ENCODE measurements around the gene PIK3R2. TPM values are rescaled to one million over a fixed set of nuclear protein-coding genes. Genes with fewer than 3 reads are reported as not detected.
A peak's percentile ranks its signal among the peaks of the same experiment; 100 is the strongest.

PIK3R2 gene
- total and polyA plus RNA-seq, 2 of the 13 experiments (the other 11 are each of a cell fraction or from before 2014, with no cell fraction given) = 18.6 to 25.3 TPM

- TF ChIP-seq ZBTB2 (CRISPR knock-in tag; IDR thresholded peaks at IDR 0.05; ENCODE audit: low read depth) (peak; percentile 81), ZSCAN5A (CRISPR knock-in tag; IDR thresholded peaks at IDR 0.05; ENCODE audit: borderline replicate concordance) (no peak), ARNT2 (CRISPR knock-in tag; IDR thresholded peaks at IDR 0.05; ENCODE audit: low read depth) (0 out of 2 replicates have a peak, but pooled peaks have one; percentile 14), ZNF577 (CRISPR knock-in tag; IDR thresholded peaks at IDR 0.05; ENCODE audit: borderline replicate concordance, low read depth) (no peak), GZF1 (CRISPR knock-in tag; IDR thresholded peaks at IDR 0.05) (no peak), ATF2 (CRISPR knock-in tag; IDR thresholded peaks at IDR 0.05) (no peak), ZNF33A (CRISPR knock-in tag; IDR thresholded peaks at IDR 0.05; ENCODE audit: borderline replicate concordance) (no peak), HMG20B (CRISPR knock-in tag; conservative IDR thresholded peaks at IDR 0.05) (no peak), THAP8 (CRISPR knock-in tag; IDR thresholded peaks at IDR 0.05; ENCODE audit: borderline replicate concordance) (no peak), TEAD3 (CRISPR knock-in tag; optimal IDR thresholded peaks at IDR 0.05; ENCODE audit: borderline replicate concordance) (no peak), HINFP (CRISPR knock-in tag; IDR thresholded peaks at IDR 0.05; ENCODE audit: low read depth) (no peak; the same call in none of the 2 replicates), NR2C2 (CRISPR knock-in tag; IDR thresholded peaks at IDR 0.05; ENCODE audit: borderline replicate concordance) (peak; percentile 64; the same call in 1 of the 2 replicates), GTF3A (CRISPR knock-in tag; conservative IDR thresholded peaks at IDR 0.05) (no peak), TBX2 (CRISPR knock-in tag; IDR thresholded peaks at IDR 0.05; ENCODE audit: borderline replicate concordance) (no peak), RFXANK (CRISPR knock-in tag; IDR thresholded peaks at IDR 0.05) (no peak), KLF11 (CRISPR knock-in tag; IDR thresholded peaks at IDR 0.05) (no peak), FOXO4 (CRISPR knock-in tag; conservative IDR thresholded peaks at IDR 0.05) (no peak), SRSF1 (optimal IDR thresholded peaks at IDR 0.05; ENCODE audit: low read depth, low read length) (peak; percentile 55), CCDC6 (CRISPR knock-in tag; IDR thresholded peaks at IDR 0.05) (no peak), ZNF251 (CRISPR knock-in tag; IDR thresholded peaks at IDR 0.05) (no peak)
Measured at GRCh38 chr19:18109733-18110608, 43.0 kb upstream of the PIK3R2 start (continued).
